Stimulated activated CD8-positive, alpha-beta memory T cell treated with anti-CD3 and anti-CD28 coated beads, Interleukin-4, amount 100 ng/mL, for 24 hours (primary cell): ENCODE measurements around the gene NRP1.

Source experiments
- DNase-seq: peaks from one replicate; pipeline ENCODE4 v3.0.0-alpha.2; 2020; ENCODE audit warnings: low read depth

Gene NRP1

DNA sequence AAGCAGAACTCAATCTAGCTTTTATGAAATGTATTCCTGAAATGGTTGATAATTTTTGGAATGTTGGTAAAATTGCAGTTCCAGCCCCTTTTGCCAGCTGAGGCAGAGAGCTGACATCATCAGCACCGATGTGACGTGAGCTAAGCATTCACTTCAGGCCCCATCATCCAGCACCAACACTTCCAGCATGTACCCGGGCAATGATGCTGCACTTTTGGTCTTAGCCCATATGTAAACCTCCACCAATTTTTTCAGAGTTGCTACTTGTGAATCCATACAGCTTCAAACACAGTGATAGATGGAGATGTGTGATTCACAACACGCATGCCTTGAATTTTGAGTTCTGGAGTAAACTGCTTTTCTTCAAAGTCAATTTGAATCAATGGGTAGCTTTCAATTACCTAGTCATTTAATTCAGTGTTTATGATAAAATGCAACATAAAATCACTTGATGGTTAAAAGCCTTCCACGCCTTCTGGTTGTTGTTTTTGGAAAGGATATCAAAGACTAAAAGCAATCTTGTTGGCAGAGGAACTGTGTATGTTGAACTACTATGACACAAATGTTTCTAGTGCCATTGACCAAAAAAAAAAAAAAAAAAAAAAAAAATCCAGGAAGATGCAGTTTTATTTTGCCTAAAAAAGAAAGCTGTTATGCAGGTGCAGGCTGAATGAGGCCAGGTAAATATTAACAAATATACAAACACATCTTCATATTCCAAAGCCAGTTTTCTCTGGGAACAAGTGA is 73.9 kb downstream of the NRP1 start:
- no peak for DNase-seq

DNA sequence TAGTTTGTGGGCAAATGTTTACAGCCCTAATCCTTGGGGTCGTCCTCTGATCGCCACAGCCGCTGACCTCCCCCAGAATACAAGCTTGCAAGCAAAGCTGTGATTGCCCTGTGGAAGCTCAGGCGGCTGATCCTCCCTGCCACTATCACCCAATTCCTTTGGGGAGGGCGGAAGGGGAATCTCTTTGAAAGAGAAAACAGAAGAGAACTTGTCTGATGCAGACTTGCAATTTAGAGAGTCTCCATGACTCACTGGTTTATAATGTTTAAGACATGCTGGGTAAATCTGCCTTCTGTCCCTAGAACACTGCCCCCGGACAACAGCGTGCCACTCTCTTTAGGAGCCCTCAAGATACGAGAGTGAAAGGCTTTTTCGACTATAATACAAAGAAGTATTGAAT is 75.5 kb downstream of the NRP1 start:
- no peak for DNase-seq

DNA sequence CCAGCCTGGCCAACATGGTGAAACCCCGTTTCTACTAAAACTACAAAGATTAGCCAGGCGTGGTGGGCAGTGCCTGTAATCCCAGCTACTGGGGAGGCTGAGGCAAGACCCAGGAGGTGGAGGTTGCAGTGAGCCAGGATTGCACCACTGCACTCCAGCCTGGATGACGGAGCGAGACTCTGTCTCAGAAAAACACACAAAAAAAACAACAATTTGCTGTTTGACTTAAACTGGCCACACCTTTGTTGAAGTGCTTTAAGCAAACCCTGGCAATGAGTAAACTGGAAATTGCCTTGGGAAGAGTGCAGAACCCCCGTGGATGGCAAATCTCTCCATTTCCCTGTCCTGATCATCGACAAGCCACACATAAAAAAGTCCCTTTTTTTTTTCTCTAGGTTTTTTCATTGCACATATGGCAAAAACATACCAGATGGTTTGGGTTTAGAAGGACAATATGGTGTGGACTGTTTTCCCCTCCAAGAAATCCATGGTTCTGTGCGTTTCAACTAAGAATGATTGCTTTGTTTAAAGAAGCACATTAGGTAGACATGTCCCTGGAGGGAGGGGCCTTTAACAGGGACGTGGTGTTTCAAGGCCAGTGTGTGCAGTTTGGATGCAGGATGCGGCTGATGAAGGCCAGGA is 76.9 kb downstream of the NRP1 start:
- no peak for DNase-seq

DNA sequence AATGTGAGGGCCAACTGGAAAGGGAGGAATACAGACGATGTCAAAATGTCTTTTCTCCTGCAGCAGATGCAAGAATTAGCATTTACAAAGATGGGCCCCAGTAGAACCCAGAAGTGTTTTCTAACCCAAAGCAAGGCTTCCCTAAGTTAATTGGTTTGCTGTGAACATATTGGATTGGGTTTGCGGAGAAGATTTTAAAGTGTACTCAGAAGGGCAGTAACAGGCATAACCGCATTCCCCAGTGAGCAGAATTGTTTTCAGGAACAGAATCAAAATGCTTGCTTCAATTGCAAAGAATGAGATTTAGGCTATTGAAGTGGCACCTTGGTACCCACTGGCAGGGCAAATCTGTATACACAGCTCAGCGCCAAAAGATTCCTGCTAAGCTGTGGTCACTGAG is 78.0 kb downstream of the NRP1 start:
- no peak for DNase-seq

DNA sequence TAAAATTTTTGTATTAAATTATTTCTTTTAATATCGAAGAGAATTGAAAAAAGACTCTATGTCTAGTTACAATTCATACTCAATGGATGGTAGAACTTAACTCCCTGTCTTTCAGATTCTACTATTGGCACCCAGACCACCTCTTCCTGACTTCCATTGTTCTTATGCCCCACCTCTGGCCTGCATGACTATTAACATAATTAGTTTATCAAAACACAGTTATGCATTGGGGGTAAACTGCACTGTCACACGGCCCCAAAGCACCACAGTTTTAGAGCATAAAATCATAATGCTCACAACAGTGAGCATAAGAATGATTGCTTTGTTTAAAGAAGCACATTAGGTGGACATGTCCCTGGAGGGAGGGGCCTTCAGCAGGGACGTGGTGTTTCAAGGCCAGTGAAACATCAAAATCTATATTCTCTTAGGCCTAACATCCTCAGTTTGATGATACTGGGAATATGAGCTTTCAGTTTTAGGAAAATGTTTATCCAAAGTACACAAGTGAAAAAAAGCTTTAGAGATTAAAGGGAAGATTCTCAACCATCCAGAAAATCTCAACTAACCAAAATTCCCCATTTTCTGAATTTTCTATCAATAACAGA is 79.8 kb downstream of the NRP1 start:
- DNase-seq, result no peak

DNA sequence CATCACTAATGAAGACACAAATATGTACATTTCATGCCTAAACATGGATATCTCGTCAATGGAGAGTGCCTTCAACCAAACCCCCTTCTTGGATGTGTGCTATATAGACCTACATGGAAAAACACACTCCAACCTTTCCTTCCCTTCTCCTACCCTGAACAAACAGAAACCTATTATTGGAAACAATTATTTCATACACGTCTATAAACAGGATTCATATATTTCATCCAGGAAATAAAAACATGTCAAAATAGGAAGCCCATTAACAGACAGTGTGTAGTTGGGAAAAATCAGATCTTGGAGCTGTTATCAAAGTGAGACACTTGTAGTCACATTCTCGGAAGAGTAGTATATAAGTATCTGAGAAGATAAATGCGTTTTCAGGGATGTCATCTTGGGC is 81.1 kb downstream of the NRP1 start:
- DNase-seq, result no peak

DNA sequence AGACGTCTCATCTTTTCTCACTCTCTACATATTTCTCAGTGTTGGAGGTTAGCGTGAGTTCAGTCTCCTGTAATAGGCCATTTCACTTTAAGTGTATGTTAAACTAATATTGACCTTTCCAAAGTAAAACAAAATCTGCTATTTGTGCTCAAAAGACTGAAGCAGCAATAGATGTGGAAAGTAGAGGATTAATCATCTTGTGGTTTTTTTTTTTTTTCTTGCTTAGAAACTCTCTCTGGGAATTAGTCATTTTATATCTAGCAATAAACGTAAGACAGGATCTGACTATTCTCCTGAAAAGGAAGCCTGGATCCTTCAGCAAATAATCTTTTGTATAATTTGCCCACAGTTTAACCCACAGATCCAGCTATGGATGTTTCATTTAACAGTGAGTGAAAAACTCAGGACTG is 81.7 kb downstream of the NRP1 start:
- DNase-seq, result no peak

DNA sequence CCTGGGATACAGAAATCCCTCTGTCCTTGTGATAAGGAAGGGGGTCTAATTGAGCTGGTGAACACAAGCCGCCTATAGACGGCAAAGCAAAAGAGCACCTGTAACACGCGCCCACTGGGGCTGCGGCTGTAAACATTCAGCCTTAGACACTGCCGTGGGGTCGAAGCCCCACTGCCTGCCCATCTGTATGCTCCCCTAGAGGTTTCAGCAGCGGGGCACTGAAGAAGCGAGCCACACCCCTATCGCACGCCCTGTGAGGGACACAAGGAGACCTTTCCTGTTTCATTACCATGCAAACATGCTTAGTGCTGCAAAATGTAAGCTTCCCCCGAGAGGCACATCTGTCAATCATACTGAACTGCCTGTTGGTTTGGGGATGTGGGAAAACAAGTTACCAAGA is 82.1 kb downstream of the NRP1 start:
- DNase-seq, result no peak

DNA sequence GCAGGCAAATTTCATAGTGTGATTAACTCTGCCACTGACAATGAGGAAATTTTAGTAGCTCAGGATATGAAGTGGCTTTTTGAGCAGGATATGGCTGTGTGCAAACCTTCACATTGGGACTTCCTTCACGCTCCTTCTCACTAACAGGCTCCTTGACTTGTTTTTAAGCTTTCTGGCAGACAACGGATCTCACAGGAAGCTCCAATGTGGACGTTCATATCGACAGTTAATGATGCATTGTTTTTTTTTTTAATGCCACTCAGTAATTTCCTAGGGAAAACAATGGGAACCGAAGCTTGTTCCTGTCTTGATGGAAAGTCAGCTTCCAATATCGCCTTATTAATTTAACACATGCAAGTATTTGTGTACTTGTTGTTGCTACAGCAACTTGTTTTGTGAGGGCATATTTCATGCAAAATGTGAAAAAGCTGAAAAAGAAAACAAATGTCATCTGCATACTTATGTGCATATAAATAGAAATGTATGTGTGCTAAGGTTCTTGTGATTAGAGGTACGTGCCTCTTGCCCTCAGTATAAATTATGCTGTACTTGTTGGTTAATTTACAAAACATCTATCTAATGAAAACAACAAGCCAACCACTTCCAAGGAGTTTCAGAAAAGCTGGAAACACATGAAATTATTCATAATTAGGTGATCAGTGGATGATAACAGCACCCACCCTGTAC is 84.7 kb downstream of the NRP1 start:
- DNase-seq, result no peak

DNA sequence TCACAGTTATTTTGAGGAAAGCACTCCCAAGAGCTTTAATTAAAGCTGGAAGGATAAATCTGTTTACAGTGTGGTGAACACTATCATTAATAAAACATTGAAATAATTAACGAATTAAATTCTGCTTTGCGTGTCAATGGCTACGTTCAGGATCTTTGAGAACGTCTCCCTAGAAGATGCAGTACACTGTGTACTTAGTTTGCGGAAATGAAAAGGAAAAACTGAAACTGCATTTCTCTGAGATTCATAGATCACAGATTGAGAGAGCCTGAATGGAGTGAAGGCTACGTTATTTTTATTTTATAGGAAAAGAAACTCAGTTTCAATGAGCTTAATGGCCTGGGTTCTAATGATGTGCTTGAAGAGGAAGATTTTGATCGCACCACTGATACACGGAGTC is 85.3 kb downstream of the NRP1 start:
- DNase-seq, result no peak

DNA sequence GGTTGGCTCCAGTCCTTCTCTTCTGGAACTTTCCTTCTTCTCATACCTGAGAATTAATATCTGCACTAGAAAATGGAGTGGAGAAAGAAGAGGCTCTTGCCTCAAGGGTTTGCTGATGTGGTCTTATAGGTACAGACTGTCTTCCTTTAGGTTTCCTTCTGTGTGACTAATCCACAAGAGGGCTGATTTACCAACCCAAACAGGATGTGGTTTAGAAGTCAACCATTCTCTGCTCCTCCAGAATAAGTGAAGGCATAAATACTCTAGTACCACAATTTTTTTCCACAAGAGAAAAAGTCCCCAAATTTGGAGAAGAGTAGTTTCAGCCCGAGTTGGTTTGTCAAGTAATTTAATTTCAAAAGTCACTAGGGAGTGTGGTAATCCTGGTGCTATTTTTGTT is 85.8 kb downstream of the NRP1 start:
- no peak for DNase-seq

DNA sequence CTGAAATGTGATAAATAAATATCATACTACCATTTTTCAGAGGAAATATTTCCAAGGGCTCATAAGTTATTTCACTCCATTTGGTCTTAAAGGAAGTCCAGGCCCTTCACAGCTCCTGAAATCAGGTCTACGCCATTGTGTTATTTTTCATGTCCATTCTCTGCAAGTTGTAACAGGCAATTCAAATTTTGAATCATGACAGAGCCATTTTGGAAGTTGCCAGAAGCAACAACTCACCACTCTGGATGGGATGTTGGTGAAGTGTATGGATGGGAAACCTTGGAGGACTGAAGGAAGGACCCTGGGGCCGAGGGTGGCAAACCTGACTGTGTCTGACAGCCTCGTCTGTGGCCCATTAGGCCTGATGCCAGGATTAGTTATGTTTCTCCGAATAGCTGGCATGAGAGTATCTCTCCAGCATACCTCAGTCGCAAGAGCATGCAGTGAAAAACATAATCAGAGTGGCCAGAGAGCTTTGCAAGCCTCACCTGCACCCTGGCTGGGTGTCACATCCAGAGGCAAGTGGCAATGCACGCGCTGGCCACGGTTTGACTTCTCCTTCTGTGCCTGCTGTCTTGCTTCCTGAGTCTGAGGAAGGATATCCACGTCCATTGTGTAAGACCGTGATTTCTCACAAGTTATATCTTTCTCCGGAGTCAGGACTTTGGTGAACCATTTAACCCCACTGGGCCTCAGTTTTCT is 87.1 kb downstream of the NRP1 start:
- no peak for DNase-seq

DNA sequence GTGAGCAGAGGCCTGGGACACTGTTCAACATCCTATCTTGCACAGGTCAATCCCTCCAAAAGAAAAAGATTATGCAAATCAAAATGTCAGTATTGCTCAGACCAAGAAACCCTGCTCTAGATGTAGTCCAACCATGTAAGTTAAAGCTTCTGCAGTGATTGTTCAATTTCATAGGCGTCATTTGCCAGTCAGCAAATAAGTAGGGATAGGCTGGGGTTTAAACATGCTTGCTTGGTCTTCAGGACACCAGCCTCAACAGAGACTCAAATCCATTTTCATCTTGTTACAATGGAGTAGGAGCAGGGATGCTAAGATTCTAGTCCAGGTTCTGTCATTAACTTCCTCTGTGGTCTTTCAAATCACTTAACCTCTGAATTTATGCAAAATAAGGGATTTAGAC is 89.1 kb downstream of the NRP1 start:
- no peak for DNase-seq

DNA sequence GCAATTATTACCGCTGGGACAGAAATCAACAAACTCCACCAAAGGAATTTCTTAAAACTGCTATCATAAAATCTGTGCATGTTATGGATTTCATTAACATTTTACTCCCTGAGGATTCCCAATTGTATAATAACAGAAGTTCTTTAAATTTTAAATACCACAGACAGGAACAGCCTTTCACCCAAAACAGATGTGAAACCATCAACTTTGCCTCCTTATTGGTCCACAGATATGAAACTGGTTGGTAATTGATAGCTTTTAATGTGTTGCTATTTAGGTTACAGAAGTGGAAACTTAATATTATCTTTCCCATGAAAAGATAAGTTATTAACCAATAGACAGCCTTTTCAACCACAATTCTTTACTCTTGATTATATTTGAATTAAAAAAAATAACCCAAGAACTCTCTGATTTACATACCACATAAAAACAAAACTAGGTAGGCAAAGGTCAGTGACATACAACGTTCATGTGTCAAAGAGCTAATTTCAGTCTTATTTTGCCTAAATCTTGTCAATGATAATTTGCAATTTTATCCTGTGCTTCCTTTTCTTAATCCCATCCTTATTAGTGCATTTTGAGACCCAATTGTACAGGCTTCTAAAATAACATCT is 90.0 kb downstream of the NRP1 start:
- no peak for DNase-seq

DNA sequence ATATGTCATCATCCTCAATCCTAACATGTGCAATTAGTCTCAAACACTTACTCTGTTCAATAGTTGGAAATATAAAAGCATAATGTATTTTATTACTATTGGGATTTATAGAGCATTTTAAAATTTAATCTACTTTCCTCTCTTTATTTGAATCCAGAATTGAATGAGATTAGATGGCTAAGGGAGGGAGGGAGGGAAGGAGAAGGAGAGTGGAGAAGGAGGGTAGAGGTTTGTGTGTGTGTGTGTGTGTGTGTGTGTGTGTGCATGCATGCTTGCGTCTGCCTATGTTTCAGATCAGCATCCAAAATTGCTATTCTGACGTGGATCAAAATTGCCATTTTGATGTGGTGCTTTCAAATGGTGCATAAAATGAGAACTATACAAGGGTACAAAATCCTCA is 90.8 kb downstream of the NRP1 start:
- DNase-seq, result no peak

DNA sequence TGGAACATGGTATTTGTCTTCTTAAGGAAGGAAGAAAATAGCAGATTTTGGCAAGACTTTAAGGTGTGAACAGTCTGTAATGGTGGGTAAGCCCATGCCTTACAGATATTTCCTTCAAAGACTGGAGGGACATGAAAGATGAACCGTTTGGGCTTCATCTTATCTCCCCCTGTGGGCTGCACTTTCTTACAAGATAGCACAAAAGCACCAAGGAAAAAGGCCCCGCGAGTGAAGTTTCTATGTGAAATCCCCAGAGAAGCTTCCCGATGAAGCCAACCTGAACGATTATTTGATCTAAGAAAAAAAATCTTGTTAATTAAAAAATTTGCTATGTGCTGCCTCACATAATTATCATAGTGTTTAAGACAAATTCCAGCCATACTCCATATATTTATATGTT is 91.5 kb downstream of the NRP1 start:
- no peak for DNase-seq

DNA sequence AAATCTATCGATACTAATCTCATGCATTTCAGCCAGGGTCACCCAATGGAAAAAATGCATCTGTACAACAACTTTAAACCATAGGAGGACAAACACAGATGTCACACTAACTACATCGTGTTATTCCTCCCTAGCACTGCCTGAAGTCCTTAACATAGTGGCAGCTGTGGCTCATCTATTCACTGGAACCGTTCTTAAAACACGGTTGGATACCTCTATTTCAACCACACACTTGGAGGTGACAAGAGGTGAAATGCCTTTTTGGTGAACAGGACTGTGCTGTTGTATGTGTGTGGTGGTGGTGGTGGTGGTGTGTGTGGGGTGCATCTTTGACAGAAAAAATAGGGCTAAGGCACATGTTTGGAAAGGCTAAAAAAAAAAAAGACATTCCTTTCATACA is 93.1 kb downstream of the NRP1 start:
- DNase-seq, result no peak

DNA sequence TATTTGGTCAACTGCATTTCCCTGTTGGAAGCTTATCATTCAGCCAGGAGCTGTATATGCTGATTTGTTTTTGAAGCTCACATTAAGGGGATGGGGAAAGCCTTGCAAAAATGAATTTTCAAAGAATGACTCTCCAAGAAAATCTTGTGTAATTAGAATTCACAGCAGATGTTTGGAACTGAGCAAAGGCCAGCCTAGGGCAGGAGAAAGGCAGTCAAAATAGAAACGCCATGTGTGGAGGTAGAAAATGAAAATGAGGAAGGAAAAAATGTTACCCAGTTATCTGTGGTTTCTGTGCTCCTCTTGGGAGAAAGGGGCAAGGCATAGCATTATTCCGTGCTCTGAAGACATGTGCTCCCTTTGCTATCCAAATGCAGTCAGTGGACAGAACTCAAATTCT is 93.5 kb downstream of the NRP1 start:
- DNase-seq, result no peak

DNA sequence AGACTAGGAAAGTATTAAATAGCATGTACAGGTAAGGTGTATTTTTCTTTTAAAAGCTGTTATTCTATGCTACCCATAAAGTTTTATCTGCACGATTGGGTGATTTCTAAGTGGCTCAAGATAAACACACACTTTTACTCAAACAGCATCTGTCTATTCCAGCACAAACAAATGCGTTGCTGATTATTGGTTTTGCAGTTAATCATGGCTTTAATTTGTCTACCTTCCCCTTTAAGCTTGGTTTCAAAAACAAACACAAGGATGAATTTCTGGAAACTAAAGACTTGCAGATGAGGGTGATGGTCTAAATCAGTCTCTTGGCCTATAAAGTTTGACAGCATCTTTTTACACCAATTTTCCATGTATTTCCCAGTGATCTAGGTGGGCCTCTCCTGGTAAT is 94.2 kb downstream of the NRP1 start:
- DNase-seq, result no peak

DNA sequence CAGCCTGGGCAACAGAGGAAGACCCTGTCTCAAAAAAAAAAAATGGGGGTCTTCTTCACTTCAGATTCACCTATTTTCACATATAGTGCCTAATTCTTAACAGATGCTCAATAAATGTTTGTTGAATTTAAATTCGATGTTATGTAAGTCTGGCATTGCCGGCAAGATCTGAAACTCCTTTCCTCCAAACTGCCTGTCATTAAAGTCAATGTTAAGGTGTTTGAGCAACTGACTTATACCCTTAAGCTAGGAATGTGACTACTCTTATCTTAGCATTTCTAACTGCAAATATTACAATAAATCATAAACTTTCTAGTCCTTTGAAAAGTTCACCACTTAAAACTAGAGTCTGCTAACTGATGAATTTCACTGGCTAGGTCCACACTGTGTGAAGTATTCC is 95.2 kb downstream of the NRP1 start:
- no peak for DNase-seq

DNA sequence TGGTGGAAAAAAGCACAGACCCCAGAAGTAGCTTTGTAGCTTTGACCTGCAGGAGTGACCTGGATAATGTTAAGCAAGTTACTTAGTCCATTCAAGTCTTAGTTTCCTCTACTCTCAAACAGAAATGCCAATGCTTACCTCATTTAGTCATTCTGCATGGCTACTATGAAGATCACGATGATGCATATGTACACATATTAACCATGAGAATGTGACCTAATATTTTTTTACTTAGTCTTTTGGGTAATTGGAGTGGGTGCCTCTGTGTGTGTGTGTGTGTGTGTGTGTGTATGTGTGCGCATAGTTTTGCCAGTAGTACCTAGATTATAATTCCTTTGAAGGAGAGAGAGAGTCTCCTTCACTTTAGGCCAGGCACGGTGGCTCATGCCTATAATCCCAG is 95.8 kb downstream of the NRP1 start:
- DNase-seq, result no peak
